Mesothelial cell of epicardium (in vitro differentiated cells): Measurements from ENCODE around the gene ZNHIT1. TPM values are rescaled to one million over a fixed set of nuclear protein-coding genes. Genes with fewer than 3 reads are reported as not detected.

ENCODE experiments used
- DNase-seq, 2 experiments: peaks; one replicate each; pipeline ENCODE4 v3.0.0; 2021; ENCODE audit warnings: low spot score in 2 of 2; ENCODE audit not compliant: unreplicated experiment in 2 of 2
- H3K27ac Mint-ChIP-seq: 2 replicates; pipeline ENCODE4 v1.8.0; 2021; ENCODE audit warnings: mixed read lengths
- H3K27me3 Mint-ChIP-seq: 2 replicates; pipeline ENCODE4 v1.8.0; 2021; ENCODE audit warnings: low read depth, mixed read lengths
- H3K36me3 Mint-ChIP-seq: 2 replicates; pipeline ENCODE4 v1.8.0; 2021; ENCODE audit warnings: mixed read lengths
- H3K4me1 Mint-ChIP-seq: 2 replicates; pipeline ENCODE4 v1.8.0; 2021; ENCODE audit warnings: mixed read lengths
- H3K4me3 Mint-ChIP-seq: 2 replicates; pipeline ENCODE4 v1.8.0; 2021; ENCODE audit warnings: mild to moderate bottlenecking, moderate library complexity, mixed read lengths
- H3K9me3 Mint-ChIP-seq: 2 replicates; pipeline ENCODE4 v1.8.0; 2021; ENCODE audit warnings: mixed read lengths
- total RNA-seq: library from RNA; stranded (reverse); gene quantifications from 3 replicates; pipeline ENCODE4 v1.2.1, GENCODE V29; 2021
- TF ChIP-seq, protein P1 (sequence below): fragments of 200-600 bp; sonication (generic); IDR thresholded peaks from one replicate; pipeline ENCODE4 v1.5.0; 2021; ENCODE audit warnings: antibody characterized with exemption; ENCODE audit not compliant: unreplicated experiment

Gene ZNHIT1
- total RNA-seq, 1 donor from 2014 or later: 54.9 TPM

DNA sequence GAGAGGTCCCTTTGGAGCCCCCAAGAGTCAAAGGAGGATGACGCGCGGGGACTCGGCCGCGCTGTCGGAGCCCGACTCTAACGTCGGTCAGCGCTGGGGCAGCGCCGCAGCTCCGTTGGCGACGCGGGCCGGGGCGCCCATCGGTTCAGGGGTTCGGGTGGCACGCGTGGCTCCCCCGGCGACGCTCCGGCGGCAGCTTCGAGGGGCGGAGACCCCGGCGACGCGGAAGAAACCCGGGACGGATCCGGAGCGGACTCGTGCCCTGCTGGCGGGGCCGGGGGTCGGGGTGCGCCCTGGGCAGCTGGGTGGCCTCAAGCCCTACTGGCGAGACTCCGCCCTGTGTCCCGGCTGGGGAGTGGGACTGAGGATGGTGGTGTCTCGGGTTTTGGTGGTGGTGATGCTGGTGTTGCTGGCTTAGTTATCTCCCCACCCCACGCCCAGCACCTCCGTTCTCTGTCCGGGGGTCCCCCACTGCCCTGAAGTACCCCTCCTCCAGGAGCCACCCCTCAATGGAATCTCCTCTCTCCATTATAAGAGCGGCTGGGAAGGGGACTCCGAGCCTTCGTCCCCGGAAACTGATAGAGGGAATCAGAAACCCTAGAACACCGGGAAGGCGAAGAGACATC lies 37.7 kb upstream of the ZNHIT1 start, which contains the start of gene NAT16:
Gene NAT16, minus strand, starts transcription at position 164 of the 626 bp plus-strand sequence. CDS start 5,486 bp downstream, outside the sequence.
- Mint-ChIP-seq H3K4me3 (peak within 1 kb of the TSS; percentile 56), H3K27ac (no peak within 1 kb of the TSS), H3K36me3 (peaks cover 2% of the 10 kb centered on the region), H3K9me3 (no peaks in the 10 kb centered on the region), H3K4me1 (peaks cover 12% of the 10 kb centered on the region), H3K27me3 (peaks cover 81% of the 10 kb centered on the region)
- TF ChIP-seq, protein P1, sequence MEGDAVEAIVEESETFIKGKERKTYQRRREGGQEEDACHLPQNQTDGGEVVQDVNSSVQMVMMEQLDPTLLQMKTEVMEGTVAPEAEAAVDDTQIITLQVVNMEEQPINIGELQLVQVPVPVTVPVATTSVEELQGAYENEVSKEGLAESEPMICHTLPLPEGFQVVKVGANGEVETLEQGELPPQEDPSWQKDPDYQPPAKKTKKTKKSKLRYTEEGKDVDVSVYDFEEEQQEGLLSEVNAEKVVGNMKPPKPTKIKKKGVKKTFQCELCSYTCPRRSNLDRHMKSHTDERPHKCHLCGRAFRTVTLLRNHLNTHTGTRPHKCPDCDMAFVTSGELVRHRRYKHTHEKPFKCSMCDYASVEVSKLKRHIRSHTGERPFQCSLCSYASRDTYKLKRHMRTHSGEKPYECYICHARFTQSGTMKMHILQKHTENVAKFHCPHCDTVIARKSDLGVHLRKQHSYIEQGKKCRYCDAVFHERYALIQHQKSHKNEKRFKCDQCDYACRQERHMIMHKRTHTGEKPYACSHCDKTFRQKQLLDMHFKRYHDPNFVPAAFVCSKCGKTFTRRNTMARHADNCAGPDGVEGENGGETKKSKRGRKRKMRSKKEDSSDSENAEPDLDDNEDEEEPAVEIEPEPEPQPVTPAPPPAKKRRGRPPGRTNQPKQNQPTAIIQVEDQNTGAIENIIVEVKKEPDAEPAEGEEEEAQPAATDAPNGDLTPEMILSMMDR: no peak
- no peak for DNase-seq

DNA sequence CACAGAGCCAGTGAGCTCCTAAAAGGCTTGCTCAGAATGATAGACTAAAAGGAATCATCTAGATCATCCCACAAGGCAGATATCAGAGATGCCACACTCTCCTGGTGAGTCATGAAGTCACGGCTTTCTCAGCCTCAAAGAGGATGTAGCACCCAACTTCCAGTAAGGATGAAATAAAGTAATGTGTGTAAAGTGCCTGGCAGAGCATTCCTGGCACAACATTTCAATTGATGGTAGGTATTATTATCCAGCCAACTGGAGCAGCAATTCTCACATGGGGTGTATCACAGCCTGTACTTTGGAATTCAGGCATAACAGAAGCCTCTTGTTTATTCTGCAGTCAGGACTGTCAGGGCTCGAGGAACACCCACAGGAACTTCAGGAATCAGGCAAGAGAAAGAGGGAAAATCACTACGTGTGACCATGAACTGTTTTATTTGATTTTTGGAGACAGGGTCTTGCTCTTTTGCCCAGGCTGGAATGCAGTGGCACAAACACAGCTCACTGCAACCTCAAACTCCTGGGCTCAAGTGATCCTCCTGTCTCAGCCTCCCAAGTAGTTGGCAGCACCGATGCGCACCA lies 32.6 kb upstream of the ZNHIT1 start:
- H3K4me1 Mint-ChIP-seq: peaks cover 8% of the 10 kb centered on the region
- no peak overlapping the region for H3K27ac Mint-ChIP-seq
- H3K4me3 Mint-ChIP-seq: no peak overlapping the region
- DNase-seq: no peak
- peaks cover 2% of the 10 kb centered on the region for H3K36me3 Mint-ChIP-seq
- TF ChIP-seq, protein P1: no peak
- H3K9me3 Mint-ChIP-seq: no peaks in the 10 kb centered on the region
- H3K27me3 Mint-ChIP-seq: peaks cover 42% of the 10 kb centered on the region

DNA sequence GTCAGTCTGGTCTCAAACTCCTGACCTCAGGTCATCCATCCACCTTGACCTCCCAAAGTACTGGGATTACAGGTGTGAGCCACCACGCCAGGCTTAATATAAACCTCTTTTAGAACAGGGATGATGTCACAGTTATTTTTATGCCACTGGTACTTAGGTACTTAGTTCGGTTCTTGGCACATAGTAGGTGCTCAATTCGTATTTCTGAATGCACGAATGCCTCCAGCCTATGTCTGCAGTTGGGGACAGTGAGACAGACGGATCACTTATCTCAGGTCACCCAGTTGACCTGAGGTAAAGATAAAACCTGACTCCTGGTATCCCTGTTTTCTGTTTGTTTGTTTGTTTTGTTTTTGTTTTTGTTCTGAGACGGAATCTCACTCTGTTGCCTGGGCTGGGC lies 31.8 kb upstream of the ZNHIT1 start:
- H3K27ac Mint-ChIP-seq: no peak overlapping the region
- TF ChIP-seq, protein P1: no peak
- peaks cover 6% of the 10 kb centered on the region for H3K4me1 Mint-ChIP-seq
- H3K4me3 Mint-ChIP-seq: no peak overlapping the region
- DNase-seq: no peak
- H3K9me3 Mint-ChIP-seq: no peaks in the 10 kb centered on the region
- peaks cover 34% of the 10 kb centered on the region for H3K27me3 Mint-ChIP-seq
- no peaks in the 10 kb centered on the region for H3K36me3 Mint-ChIP-seq

DNA sequence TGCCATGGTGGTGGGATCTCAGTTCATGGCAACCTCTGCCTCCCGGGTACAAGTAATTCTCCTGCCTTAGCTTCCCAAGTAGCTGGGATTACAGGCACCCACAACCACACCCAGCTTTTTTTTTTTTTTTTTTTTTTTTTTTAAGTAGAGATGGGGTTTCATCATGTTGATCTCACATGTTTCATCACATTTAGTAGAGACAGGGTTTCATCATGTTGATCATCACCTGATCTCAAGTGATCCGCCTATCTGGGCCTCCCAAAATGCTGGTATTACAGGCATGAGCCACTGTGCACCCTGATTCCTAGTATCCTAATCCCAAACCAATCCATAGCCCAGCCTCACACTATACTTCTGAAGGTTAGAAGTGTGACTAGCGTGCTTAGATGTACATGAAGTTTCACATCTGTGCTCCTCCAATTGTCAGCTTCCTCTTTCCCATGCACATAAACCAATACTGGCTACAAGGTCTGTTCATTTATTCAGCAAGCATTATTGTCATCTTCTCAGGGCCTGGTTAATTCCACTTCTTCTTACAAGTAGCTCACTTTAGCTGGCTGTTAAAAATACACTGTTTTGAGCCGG lies 31.0 kb upstream of the ZNHIT1 start:
- Mint-ChIP-seq H3K36me3 (no peaks in the 10 kb centered on the region), H3K9me3 (no peaks in the 10 kb centered on the region), H3K27ac (no peak overlapping the region), H3K27me3 (peaks cover 32% of the 10 kb centered on the region), H3K4me3 (no peak overlapping the region), H3K4me1 (peaks cover 6% of the 10 kb centered on the region)
- TF ChIP-seq, protein P1: no peak
- no peak for DNase-seq

DNA sequence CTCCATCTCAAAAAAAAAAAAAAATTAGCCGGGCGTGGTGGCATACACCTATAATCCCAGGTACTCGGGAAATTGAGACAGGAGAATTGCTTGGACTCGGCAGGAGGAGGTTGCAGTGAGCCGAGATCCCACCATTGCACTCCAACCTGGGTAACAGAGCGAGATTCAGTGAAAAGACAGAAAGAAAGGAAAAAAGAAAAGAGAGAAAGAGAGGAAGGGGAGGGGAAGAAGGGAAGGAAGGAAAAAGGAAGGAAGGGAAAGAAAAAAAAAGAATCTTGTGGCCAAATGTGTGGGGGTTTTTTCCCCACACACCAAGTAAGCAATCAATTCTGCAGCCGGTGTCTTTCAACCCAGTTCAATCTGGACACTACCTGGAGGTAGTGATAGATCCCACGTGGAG lies 28.9 kb upstream of the ZNHIT1 start:
- Mint-ChIP-seq H3K27me3 (peaks cover 26% of the 10 kb centered on the region), H3K27ac (no peak overlapping the region), H3K4me3 (no peak overlapping the region), H3K9me3 (no peaks in the 10 kb centered on the region), H3K4me1 (no peaks in the 10 kb centered on the region), H3K36me3 (no peaks in the 10 kb centered on the region)
- DNase-seq: no peak
- TF ChIP-seq, protein P1: no peak
